Measurements from ENCODE around the gene ARHGAP24.

- TF ChIP-seq POLR2A (IDR thresholded peaks at IDR 0.05) (no peak), CTCF (IDR thresholded peaks at IDR 0.05) (no peak)
Measured at GRCh38 chr4:85644061-85644460, 169.1 kb downstream of the ARHGAP24 start.
